Chondrocyte (in vitro differentiated cells): ENCODE results near the gene GALNT9. TPM values are rescaled to one million over a fixed set of nuclear protein-coding genes. Genes with fewer than 3 reads are reported as not detected.
A peak's percentile ranks its signal among the peaks of the same experiment; 100 is the strongest.
"Not testable (repeated sequence)": the region's sequence is repeated elsewhere in the genome, so short reads cannot be mapped to it uniquely, and the experiment has no call there.

Experiments
- DNase-seq: peaks from one replicate; pipeline ENCODE4 v3.0.0; 2021; ENCODE audit warnings: mixed read lengths, low spot score
- H3K27ac Mint-ChIP-seq: one replicate; pipeline ENCODE4 v1.8.0; 2021; ENCODE audit warnings: mild to moderate bottlenecking, moderate library complexity, mixed read lengths; ENCODE audit not compliant: unreplicated experiment
- H3K27me3 Mint-ChIP-seq: 2 replicates; pipeline ENCODE4 v1.8.0; 2021; ENCODE audit warnings: low read depth, mixed read lengths
- H3K36me3 Mint-ChIP-seq: 2 replicates; pipeline ENCODE4 v1.8.0; 2021; ENCODE audit warnings: low read depth, mixed read lengths
- H3K4me1 Mint-ChIP-seq: 2 replicates; pipeline ENCODE4 v1.8.0; 2021; ENCODE audit warnings: low read depth, mild to moderate bottlenecking, mixed read lengths
- H3K4me3 Mint-ChIP-seq: one replicate; pipeline ENCODE4 v1.8.0; 2021; ENCODE audit warnings: mild to moderate bottlenecking, moderate library complexity, mixed read lengths; ENCODE audit not compliant: unreplicated experiment
- H3K9me3 Mint-ChIP-seq: 2 replicates; pipeline ENCODE4 v1.8.0; 2021; ENCODE audit warnings: low read depth, mixed read lengths
- total RNA-seq: library from RNA; stranded (reverse); gene quantifications from 3 replicates; pipeline ENCODE4 v1.2.1, GENCODE V29; 2021
- TF ChIP-seq, protein P1 (sequence below): fragments of 200-600 bp; sonication (generic); IDR thresholded peaks from 2 replicates; pipeline ENCODE4 v1.5.0; 2021; ENCODE audit warnings: antibody characterized with exemption, mild to moderate bottlenecking, moderate library complexity

Gene GALNT9
- total RNA-seq, 1 donor from 2014 or later: not detected

DNA sequence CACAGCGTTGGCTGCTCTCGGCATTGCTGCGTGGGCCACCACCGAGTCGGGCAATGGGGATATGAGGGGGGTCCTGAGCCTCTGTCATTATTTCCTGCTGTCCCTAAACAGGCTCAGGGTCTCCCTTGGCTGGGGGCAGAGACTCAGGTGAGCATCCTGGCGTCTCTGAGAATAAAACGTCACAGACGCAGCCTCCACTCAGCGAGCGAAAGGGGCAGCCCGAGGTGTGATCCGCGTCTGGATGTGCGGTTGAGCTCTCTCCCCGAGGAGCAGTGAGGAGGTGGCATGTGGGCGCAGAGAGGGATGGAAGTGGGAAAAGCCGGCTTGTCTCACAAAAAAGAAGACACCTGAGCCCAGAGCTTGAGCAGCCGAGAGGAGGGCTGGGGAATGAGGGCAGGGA, 62.6 kb downstream of the GALNT9 start:
- no peaks in the 10 kb centered on the region for H3K4me1 Mint-ChIP-seq
- H3K36me3 Mint-ChIP-seq: no peaks in the 10 kb centered on the region
- TF ChIP-seq, protein P1, sequence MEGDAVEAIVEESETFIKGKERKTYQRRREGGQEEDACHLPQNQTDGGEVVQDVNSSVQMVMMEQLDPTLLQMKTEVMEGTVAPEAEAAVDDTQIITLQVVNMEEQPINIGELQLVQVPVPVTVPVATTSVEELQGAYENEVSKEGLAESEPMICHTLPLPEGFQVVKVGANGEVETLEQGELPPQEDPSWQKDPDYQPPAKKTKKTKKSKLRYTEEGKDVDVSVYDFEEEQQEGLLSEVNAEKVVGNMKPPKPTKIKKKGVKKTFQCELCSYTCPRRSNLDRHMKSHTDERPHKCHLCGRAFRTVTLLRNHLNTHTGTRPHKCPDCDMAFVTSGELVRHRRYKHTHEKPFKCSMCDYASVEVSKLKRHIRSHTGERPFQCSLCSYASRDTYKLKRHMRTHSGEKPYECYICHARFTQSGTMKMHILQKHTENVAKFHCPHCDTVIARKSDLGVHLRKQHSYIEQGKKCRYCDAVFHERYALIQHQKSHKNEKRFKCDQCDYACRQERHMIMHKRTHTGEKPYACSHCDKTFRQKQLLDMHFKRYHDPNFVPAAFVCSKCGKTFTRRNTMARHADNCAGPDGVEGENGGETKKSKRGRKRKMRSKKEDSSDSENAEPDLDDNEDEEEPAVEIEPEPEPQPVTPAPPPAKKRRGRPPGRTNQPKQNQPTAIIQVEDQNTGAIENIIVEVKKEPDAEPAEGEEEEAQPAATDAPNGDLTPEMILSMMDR: no peak
- no peaks in the 10 kb centered on the region for H3K9me3 Mint-ChIP-seq
- H3K27ac Mint-ChIP-seq: no peak overlapping the region
- DNase-seq: peak; percentile 75
- H3K27me3 Mint-ChIP-seq: peaks cover 45% of the 10 kb centered on the region
- no peak overlapping the region for H3K4me3 Mint-ChIP-seq

DNA sequence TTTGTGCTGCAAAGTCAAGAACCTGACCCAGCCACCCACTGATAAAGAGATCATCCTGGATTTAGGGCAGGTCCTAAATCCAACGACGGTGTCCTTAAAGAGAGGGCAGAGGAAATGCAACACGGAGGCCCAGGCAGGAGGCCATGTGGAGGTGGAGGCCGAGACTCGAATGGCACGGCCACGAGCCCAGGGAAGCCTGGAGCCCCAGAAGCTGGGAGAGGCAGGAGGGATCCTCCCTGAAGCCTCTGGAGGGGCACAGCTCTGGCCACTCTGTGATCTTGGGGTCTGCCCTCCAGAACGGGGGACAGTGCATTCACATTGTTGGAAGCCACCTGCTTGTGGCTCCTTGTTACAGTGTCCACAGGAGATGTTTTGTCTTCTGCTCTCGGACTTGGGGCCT, 63.0 kb downstream of the GALNT9 start:
- H3K27ac Mint-ChIP-seq: no peak overlapping the region
- peaks cover 45% of the 10 kb centered on the region for H3K27me3 Mint-ChIP-seq
- DNase-seq: peak; percentile 65
- TF ChIP-seq, protein P1: no peak
- H3K9me3 Mint-ChIP-seq: no peaks in the 10 kb centered on the region
- no peak overlapping the region for H3K4me3 Mint-ChIP-seq
- H3K4me1 Mint-ChIP-seq: no peaks in the 10 kb centered on the region
- H3K36me3 Mint-ChIP-seq: no peaks in the 10 kb centered on the region

DNA sequence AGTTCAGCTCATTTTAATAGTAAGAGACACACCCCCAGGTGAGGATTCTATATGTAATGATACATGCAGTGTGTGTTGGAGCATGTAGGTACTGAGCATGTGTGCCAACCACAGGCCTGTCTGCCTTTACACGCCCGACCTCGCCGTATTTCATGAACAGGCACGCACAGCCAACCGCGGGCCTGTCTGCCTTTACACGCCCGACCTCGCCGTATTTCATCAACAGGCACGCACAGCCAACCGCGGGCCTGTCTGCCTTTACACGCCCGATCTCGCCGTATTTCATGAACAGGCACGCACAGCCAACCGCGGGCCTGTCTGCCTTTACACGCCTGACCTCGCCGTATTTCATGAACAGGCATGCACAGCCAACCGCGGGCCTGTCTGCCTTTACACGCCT, 63.6 kb downstream of the GALNT9 start:
- not testable (repeated sequence) for H3K4me3 Mint-ChIP-seq, H3K9me3 Mint-ChIP-seq, H3K27ac Mint-ChIP-seq, H3K36me3 Mint-ChIP-seq, H3K4me1 Mint-ChIP-seq
- peak; percentile 51 for DNase-seq
- H3K27me3 Mint-ChIP-seq: peaks cover 45% of the 10 kb centered on the region

DNA sequence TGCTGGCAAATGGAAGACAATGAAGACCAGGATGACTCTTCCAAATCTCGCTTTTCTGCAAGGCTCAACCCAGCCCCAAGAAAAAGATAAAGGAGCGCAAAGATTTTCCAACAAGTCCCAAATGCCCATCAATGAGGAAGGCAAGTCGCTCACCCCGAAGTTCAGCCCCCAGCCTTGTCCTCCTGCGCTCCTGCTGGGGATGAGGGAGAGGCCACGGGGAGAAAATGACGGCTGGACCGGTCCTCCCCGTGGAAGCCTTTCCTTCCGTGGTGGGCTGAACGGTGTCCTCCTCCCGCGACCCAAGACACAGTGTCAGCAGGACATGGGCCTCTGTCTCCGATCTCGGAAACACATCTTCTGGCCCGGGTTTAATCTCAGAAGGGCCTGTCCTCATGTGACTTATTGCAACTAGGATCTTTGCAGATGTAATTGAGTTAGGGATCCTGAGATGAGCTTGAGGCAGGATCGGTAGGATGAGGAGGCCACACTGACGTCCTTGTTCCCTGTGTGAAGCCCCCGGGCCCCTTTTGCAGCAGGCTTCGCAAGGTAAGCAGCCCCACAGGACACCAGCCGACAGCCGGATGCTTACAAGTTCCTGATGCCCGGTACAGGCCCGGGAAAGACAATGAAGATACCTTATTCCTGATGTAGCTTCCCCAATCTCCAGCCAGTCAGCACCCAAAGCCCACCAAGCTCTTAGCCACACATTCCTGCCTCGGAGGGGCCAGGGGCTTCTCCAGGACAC, 64.2 kb downstream of the GALNT9 start:
- Mint-ChIP-seq H3K4me1 (no peaks in the 10 kb centered on the region), H3K27me3 (peaks cover 40% of the 10 kb centered on the region), H3K9me3 (no peaks in the 10 kb centered on the region), H3K27ac (no peak overlapping the region), H3K36me3 (no peaks in the 10 kb centered on the region), H3K4me3 (no peak overlapping the region)
- DNase-seq: no peak
- TF ChIP-seq, protein P1: no peak

DNA sequence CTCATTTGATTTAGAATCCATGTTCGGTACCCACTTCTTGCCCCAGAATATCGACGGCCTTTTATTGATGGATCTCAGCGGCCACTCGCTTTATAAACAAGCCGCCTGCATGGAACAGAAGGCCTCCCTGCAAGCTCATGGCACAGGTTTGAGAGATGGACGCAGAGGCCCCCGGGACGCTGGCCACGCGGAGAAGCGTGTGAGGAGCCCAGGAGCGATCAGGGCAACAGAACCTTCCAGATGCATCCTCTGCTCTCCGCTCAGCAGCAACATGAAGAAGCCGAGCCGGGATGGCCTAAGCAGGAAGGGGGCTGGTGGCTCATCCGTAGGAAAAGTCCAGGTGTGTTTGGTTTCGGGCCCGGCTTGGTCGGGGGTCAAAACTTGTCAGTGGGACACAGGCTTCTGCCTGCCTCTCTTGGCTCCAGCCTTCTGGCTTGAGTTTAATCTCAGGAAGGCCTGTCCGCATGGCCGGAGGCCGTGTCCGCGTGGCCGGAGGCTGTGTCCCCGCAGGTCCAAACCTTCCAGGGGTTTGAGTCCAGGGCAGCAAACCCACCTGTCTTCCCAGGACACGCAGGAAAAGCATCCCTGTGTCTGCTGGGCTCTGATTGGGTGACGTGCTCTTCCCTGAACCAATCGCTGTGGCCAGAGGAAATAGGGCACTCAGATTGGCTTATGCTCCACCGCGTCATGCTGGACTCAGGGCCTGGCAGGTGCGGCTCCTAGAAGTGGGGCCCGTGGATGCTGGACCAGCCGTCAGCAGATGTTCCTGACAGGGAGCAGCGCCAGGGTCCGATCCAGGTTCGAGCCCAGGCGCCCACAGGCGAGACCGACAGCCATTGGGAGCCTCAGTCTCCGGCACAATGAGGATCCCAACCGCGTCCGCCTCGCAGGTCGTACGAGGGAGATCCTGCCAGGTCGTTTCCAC, 65.0 kb downstream of the GALNT9 start:
- Mint-ChIP-seq H3K27ac (no peak overlapping the region), H3K36me3 (no peaks in the 10 kb centered on the region), H3K4me3 (no peak overlapping the region), H3K27me3 (peaks cover 36% of the 10 kb centered on the region), H3K9me3 (no peaks in the 10 kb centered on the region), H3K4me1 (peaks cover 3% of the 10 kb centered on the region)
- TF ChIP-seq, protein P1: no peak
- DNase-seq: peak; percentile 91
